Type B pancreatic cell (in vitro differentiated cells): ENCODE data around the gene ZNF526. TPM values are rescaled to one million over a fixed set of nuclear protein-coding genes. Genes with fewer than 3 reads are reported as not detected.

Experiments
- DNase-seq: peaks from one replicate; pipeline ENCODE4 v3.0.0; 2021; ENCODE audit warnings: mixed read lengths; ENCODE audit not compliant: unreplicated experiment; ENCODE audit errors: extremely low spot score
- H3K27ac Mint-ChIP-seq: 2 replicates; pipeline ENCODE4 v1.8.0; 2021; ENCODE audit warnings: mild to moderate bottlenecking, mixed read lengths
- H3K27me3 Mint-ChIP-seq: 2 replicates; pipeline ENCODE4 v1.8.0; 2021; ENCODE audit warnings: mixed read lengths
- H3K36me3 Mint-ChIP-seq: 2 replicates; pipeline ENCODE4 v1.8.0; 2021; ENCODE audit warnings: mixed read lengths
- H3K4me1 Mint-ChIP-seq: one replicate; pipeline ENCODE4 v1.8.0; 2021; ENCODE audit warnings: mixed read lengths; ENCODE audit not compliant: unreplicated experiment
- H3K4me3 Mint-ChIP-seq: 2 replicates; pipeline ENCODE4 v1.8.0; 2021; ENCODE audit warnings: mild to moderate bottlenecking, mixed read lengths
- H3K9me3 Mint-ChIP-seq: 2 replicates; pipeline ENCODE4 v1.8.0; 2021; ENCODE audit warnings: mixed read lengths
- total RNA-seq: library from RNA; stranded (reverse); gene quantifications from 2 replicates; pipeline ENCODE4 v1.2.1, GENCODE V29; 2021; ENCODE audit warnings: low replicate concordance
- TF ChIP-seq, protein P1 (sequence below): fragments of 200-600 bp; sonication (generic); conservative IDR thresholded peaks from 2 replicates; pipeline ENCODE4 v1.5.0; 2021; ENCODE audit warnings: antibody characterized with exemption, mild to moderate bottlenecking

Gene ZNF526
- total RNA-seq, 1 donor from 2014 or later = 18.2 TPM

DNA sequence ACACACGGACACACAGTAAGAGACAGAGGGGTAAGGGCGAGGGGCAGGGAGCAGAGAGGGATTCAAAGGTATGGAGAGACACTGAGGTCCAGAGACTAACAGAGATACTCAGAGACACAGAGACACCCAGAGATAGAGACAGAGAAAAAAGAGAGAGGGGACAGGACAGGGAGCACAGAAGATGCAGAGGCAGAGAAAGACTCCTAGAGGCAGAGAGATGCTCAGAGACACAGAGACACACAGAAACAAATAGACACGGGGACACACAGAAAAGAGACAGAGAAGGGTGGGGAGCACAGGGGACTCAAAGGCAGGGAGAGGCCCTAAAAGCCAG, 42.5 kb upstream of the ZNF526 start:
- H3K36me3 Mint-ChIP-seq = no peaks in the 10 kb centered on the region
- peaks cover 50% of the 10 kb centered on the region for H3K27me3 Mint-ChIP-seq
- H3K27ac Mint-ChIP-seq = no peak overlapping the region

DNA sequence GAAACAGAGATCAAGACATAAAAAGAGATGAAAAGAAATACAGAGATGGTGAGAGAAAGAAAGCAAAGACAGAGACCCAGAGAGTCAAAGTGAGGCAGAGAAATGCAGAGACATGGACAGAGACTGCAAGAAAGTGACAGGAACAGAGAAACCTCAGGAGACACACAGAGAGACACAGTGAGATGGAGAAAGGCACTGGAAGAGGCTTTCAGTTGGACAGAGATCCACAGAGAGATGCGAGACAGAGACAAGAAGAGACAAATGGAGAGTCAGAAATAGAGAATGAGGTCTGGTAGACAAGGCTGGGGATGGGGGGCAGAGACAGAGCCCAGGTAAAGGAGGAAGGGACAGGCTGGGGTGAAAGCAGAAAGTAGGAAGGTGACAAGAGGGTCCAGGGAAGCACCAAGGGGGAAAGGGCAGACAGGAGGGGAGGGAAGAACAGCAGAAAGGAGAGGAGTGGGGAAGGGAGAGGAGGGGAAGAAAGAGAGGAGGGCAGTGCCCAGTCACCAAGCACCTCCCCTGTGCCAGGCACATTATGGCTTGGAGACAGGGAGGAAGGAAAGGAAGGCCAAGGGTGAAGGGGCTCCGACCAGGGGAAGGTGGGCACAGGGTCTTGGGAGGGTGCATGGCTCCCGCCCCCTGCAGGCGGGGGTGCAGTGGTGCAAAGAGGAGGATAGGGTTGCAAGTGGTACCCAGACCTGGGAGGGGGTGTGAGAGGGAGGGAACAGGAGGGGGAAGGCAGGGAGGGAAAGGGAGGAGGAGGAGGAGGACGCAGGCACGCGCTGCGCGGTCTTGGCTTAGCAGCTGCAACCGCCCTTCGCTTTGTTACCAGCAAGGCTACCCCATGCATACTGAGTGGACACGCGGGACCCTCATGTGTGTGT, 41.1 kb upstream of the ZNF526 start:
- H3K27me3 Mint-ChIP-seq = peaks cover 47% of the 10 kb centered on the region

More for the DNA sequence above, 42.5 kb upstream of the ZNF526 start:
- Mint-ChIP-seq H3K9me3 (no peaks in the 10 kb centered on the region), H3K4me1 (peaks cover 6% of the 10 kb centered on the region), H3K4me3 (no peak overlapping the region)
- no peak for DNase-seq
- TF ChIP-seq, protein P1, sequence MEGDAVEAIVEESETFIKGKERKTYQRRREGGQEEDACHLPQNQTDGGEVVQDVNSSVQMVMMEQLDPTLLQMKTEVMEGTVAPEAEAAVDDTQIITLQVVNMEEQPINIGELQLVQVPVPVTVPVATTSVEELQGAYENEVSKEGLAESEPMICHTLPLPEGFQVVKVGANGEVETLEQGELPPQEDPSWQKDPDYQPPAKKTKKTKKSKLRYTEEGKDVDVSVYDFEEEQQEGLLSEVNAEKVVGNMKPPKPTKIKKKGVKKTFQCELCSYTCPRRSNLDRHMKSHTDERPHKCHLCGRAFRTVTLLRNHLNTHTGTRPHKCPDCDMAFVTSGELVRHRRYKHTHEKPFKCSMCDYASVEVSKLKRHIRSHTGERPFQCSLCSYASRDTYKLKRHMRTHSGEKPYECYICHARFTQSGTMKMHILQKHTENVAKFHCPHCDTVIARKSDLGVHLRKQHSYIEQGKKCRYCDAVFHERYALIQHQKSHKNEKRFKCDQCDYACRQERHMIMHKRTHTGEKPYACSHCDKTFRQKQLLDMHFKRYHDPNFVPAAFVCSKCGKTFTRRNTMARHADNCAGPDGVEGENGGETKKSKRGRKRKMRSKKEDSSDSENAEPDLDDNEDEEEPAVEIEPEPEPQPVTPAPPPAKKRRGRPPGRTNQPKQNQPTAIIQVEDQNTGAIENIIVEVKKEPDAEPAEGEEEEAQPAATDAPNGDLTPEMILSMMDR = no peak

DNA sequence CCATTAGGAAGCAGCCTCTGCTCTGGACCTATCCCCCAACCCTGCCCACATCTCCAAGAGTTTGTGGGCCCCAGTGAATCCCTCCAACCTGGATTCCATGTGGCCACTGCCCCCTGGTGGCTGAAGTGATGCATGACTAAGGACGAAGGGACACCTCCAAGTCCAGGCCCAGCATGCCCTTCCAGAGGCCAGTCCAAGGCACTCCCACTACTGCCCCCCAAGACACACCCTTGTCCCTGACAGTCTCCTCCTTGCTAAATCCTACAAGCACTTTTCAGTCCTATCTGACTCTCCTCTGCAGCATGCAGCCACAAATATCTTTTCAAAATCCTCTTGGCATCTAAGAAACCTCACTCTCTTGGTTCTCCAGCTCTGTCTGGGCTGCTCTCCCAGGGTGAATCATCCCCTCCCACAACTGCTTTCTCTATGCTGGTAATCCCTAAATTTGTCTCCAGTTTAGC, 35.7 kb upstream of the ZNF526 start:
- TF ChIP-seq, protein P1 = peak; percentile 95
- no peak overlapping the region for H3K4me3 Mint-ChIP-seq
- peaks cover 56% of the 10 kb centered on the region for H3K27me3 Mint-ChIP-seq
- H3K4me1 Mint-ChIP-seq = peaks cover 9% of the 10 kb centered on the region
- H3K27ac Mint-ChIP-seq = no peak overlapping the region
- no peaks in the 10 kb centered on the region for H3K9me3 Mint-ChIP-seq
- DNase-seq = peak; percentile 80
- no peaks in the 10 kb centered on the region for H3K36me3 Mint-ChIP-seq

More for the DNA sequence above, 41.1 kb upstream of the ZNF526 start:
- H3K9me3 Mint-ChIP-seq = no peaks in the 10 kb centered on the region
- peaks cover 6% of the 10 kb centered on the region for H3K4me1 Mint-ChIP-seq
- no peaks in the 10 kb centered on the region for H3K36me3 Mint-ChIP-seq
- H3K4me3 Mint-ChIP-seq = no peak overlapping the region
- H3K27ac Mint-ChIP-seq = no peak overlapping the region
- no peak for DNase-seq
- TF ChIP-seq, protein P1 = peak; percentile 62

DNA sequence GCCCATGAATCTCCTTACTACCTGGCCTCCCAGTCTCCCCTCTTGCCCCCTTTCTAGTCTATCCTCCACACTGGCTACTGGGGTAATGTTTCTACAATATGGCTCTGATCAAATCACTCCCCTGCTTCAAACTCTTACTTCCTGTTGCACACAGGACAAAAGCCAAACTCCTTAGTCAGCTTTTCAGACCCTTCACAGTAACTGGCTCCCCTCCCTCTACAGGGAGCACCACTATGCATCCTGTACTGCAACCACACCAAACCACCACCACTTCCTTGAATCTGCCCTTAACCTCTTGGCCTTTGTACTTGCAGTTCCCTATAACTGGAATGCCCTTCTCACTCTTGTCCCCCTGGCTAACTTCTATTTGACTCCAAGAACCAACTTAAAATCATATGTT, 34.8 kb upstream of the ZNF526 start:
- no peak overlapping the region for H3K27ac Mint-ChIP-seq
- H3K4me1 Mint-ChIP-seq = peaks cover 9% of the 10 kb centered on the region
- H3K9me3 Mint-ChIP-seq = no peaks in the 10 kb centered on the region
- TF ChIP-seq, protein P1 = no peak
- DNase-seq = no peak
- H3K36me3 Mint-ChIP-seq = no peaks in the 10 kb centered on the region
- peaks cover 62% of the 10 kb centered on the region for H3K27me3 Mint-ChIP-seq
- no peak overlapping the region for H3K4me3 Mint-ChIP-seq

DNA sequence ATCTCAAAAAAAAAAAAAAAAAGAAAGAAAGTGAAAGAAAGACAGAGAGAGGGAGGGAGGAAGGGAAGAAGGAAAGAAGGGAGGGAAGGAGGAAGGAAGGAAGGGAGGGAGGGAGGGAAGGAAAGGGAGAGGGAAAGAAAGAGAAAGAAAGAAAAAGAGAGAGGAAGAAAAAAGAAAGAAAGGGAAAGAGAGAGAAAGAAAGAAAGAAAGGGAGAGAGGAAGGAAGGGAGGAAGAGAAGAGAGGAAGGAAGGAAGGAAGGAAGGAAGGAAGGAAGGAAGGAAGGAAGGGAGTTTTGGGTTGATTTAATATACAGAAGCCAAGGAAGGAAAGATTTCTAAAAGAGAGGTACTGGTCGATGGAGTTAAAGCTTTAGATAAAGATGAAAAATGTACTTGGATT, 31.4 kb upstream of the ZNF526 start:
- peaks cover 62% of the 10 kb centered on the region for H3K27me3 Mint-ChIP-seq

More for the DNA sequence above, 31.4 kb upstream of the ZNF526 start:
- Mint-ChIP-seq H3K4me3 (no peak overlapping the region), H3K4me1 (peaks cover 12% of the 10 kb centered on the region), H3K36me3 (peaks cover 4% of the 10 kb centered on the region), H3K27ac (no peak overlapping the region), H3K9me3 (peaks cover 4% of the 10 kb centered on the region)
- TF ChIP-seq, protein P1 = no peak
- DNase-seq = no peak
